ENCODE measurements around the gene NCOA5. TPM values are rescaled to one million over a fixed set of nuclear protein-coding genes. Genes with fewer than 3 reads are reported as not detected.
"Not testable (repeated sequence)": the region's sequence is repeated elsewhere in the genome, so short reads cannot be mapped to it uniquely, and the experiment has no call there.

The NCOA5 gene
- total RNA-seq, 1 donor from 2014 or later: 16.5 TPM

DNA sequence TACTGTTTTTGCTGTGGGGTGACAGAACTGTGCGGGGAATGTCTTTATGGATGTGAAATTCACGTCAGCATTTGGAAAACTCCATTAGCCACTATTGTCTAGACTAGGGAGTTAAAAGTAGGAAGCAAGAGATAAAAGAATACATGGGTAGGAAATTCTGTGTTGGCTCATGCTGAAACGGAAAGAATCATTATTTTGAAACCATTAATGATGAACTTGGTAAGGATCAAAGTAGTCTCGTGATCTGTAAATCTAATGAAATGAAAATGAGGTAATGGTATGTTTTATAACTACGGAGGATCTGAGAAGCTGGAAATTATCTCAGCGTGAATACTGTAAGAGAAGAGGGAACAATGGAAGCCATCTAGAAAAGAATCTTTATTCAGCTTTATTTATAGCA lies 17.3 kb upstream of the NCOA5 start:
- H3K9me3 ChIP-seq (replicated peaks): no peaks in the 10 kb centered on the region
- H3K4me3 ChIP-seq: no peak overlapping the region
- no peaks in the 10 kb centered on the region for H3K4me1 ChIP-seq
- H3K27ac ChIP-seq (replicated peaks): no peak overlapping the region
- intact Hi-C loops (cut with micrococcal nuclease): no loop called here
- TF ChIP-seq, protein P1, sequence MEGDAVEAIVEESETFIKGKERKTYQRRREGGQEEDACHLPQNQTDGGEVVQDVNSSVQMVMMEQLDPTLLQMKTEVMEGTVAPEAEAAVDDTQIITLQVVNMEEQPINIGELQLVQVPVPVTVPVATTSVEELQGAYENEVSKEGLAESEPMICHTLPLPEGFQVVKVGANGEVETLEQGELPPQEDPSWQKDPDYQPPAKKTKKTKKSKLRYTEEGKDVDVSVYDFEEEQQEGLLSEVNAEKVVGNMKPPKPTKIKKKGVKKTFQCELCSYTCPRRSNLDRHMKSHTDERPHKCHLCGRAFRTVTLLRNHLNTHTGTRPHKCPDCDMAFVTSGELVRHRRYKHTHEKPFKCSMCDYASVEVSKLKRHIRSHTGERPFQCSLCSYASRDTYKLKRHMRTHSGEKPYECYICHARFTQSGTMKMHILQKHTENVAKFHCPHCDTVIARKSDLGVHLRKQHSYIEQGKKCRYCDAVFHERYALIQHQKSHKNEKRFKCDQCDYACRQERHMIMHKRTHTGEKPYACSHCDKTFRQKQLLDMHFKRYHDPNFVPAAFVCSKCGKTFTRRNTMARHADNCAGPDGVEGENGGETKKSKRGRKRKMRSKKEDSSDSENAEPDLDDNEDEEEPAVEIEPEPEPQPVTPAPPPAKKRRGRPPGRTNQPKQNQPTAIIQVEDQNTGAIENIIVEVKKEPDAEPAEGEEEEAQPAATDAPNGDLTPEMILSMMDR (IDR thresholded peaks at IDR 0.05; ENCODE audit: borderline replicate concordance): no peak
- H3K36me3 ChIP-seq: no peaks in the 10 kb centered on the region
- DNase-seq: no peak
- peaks cover 94% of the 10 kb centered on the region for H3K27me3 ChIP-seq (ENCODE audit: low read depth)

DNA sequence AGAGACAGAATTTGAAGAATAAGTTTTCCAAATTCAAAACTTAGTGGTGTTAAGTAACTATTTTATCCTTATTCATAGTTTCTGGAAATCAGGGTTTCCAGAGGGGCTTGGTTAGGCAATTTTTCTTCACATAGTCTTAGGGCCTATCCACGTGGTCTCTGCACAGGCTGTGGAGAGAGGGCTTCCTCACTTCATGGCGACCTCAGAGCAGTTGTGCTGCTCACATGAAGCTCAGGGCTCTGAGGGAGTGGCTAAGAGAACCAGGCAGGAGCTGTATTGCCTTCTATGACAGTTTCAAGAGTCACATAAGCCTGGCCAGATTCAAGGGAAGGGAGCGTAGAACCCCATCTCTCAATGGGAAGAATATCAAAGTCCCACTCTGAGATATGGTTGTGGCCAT lies 14.5 kb upstream of the NCOA5 start:
- peaks cover 98% of the 10 kb centered on the region for H3K27me3 ChIP-seq (ENCODE audit: low read depth)
- no peaks in the 10 kb centered on the region for H3K36me3 ChIP-seq
- intact Hi-C loops (cut with micrococcal nuclease): no loop called here
- no peak for DNase-seq
- H3K4me1 ChIP-seq: peaks cover 8% of the 10 kb centered on the region
- TF ChIP-seq, protein P1 (IDR thresholded peaks at IDR 0.05; ENCODE audit: borderline replicate concordance): no peak
- H3K4me3 ChIP-seq: no peak overlapping the region
- no peaks in the 10 kb centered on the region for H3K9me3 ChIP-seq (replicated peaks)
- no peak overlapping the region for H3K27ac ChIP-seq (replicated peaks)

DNA sequence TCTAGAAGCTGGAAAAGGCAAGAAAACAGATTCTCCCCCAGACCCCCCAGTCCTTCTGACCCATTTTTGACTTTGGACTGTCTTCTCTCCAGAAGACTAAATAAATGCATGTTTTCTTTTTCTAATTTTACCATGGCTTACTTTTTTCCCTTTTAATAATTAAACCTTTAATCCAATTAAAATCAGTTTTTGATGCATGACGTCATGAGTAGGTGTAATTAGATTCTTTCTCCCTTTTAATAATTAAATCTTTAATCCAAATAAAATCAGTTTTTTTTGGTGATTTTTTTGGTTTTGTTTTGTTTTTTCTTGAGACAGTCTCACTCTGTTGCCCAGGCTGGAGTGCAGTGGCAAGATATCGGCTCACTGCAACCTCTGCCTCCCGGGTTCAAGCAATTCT lies 13.2 kb upstream of the NCOA5 start:
- H3K4me1 ChIP-seq: peaks cover 8% of the 10 kb centered on the region
- intact Hi-C loops (cut with micrococcal nuclease): no loop called here
- peaks cover 97% of the 10 kb centered on the region for H3K27me3 ChIP-seq (ENCODE audit: low read depth)
- H3K27ac ChIP-seq (replicated peaks): no peak overlapping the region
- TF ChIP-seq, protein P1 (IDR thresholded peaks at IDR 0.05; ENCODE audit: borderline replicate concordance): no peak
- H3K4me3 ChIP-seq: no peak overlapping the region
- no peaks in the 10 kb centered on the region for H3K9me3 ChIP-seq (replicated peaks)
- H3K36me3 ChIP-seq: no peaks in the 10 kb centered on the region
- DNase-seq: no peak

DNA sequence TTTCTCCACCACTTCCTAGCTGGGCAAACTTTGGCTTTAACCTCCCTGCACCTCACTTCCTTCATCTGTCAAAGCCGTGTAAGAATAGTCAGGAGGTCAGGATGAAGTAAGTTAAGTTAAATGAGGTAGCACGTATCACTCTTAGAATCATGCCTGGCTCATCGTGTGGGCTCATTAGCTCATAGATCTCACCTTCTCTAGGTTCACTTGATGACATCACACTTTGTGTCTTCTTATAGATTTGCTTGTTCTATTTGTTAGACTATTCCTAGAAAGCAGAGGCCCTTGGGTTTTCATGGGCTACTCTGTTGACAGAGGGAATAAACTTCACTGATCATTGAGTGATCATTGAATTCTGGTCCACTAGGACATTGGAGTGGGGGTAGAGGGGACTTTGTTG lies 12.2 kb upstream of the NCOA5 start:
- TF ChIP-seq, protein P1 (IDR thresholded peaks at IDR 0.05; ENCODE audit: borderline replicate concordance): no peak
- H3K27me3 ChIP-seq (ENCODE audit: low read depth): peaks cover 96% of the 10 kb centered on the region
- intact Hi-C loops (cut with micrococcal nuclease): no loop called here

DNA sequence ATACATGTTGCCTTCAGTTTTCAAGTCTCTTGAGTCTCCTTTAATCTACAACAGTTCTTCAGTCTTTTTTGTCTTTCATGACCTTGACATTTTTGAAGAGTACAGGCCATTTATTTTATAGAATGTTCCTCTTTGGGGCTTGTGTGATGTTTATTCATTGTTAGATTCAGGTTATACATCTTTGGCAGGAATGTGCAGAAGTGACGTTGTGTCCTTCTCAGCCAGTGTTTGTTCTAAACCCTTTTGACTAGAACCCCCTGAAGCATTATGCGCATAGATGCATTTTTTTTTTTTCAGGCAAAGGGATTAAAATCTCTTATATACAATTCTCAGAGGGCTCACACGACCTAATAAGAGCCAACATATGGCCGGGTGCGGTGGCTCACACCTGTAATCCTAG lies 11.2 kb upstream of the NCOA5 start:
- TF ChIP-seq, protein P1 (IDR thresholded peaks at IDR 0.05; ENCODE audit: borderline replicate concordance): no peak
- Histone ChIP-seq H3K27me3 (ENCODE audit: low read depth) (peaks cover 89% of the 10 kb centered on the region), H3K36me3 (no peaks in the 10 kb centered on the region), H3K4me1 (peaks cover 8% of the 10 kb centered on the region), H3K27ac (replicated peaks) (no peak overlapping the region), H3K9me3 (replicated peaks) (no peaks in the 10 kb centered on the region), H3K4me3 (no peak overlapping the region)
- intact Hi-C loops (cut with micrococcal nuclease): no loop called here
- DNase-seq: no peak

More for the DNA sequence above, 12.2 kb upstream of the NCOA5 start:
- DNase-seq: no peak
- H3K36me3 ChIP-seq: no peaks in the 10 kb centered on the region
- no peaks in the 10 kb centered on the region for H3K9me3 ChIP-seq (replicated peaks)
- peaks cover 8% of the 10 kb centered on the region for H3K4me1 ChIP-seq
- no peak overlapping the region for H3K4me3 ChIP-seq
- no peak overlapping the region for H3K27ac ChIP-seq (replicated peaks)

DNA sequence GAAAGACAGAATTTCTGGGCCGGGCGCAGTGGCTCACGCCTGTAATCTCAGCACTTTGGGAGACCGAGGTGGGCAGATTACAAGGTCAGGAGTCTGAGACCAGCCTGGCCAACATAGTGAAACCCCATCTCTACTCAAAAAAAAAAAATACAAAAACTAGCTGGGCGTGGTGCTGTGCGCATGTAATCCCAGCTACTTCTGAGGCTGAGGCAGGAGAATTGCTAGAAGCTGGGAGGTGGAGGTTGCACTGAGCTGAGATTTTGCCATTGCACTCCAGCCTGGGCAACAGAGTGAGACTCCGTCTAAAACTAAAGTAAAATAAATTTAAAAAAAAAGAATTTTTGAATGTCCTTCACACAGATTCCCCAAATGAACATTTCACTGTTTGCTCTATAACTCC lies 10.7 kb upstream of the NCOA5 start:
- DNase-seq; H3K4me3 ChIP-seq; H3K4me1 ChIP-seq; intact Hi-C loops (cut with micrococcal nuclease); H3K9me3 ChIP-seq (replicated peaks); H3K27ac ChIP-seq (replicated peaks); H3K36me3 ChIP-seq: not testable (repeated sequence)
- peaks cover 84% of the 10 kb centered on the region for H3K27me3 ChIP-seq (ENCODE audit: low read depth)
